WTC11 (cell line): ENCODE data around the gene NEK10. TPM values are rescaled to one million over a fixed set of nuclear protein-coding genes. Genes with fewer than 3 reads are reported as not detected.
"Not testable (repeated sequence)": the region's sequence is repeated elsewhere in the genome, so short reads cannot be mapped to it uniquely, and the experiment has no call there.

Source experiments
- ATAC-seq: fragments of 200-7000 bp; cut with Tn5 transposase; 2 replicates; pipeline ENCODE4 v1.10.0; 2021; ENCODE audit warnings: mild to moderate bottlenecking, moderate library complexity
- CTCF ChIA-PET: fragments of 300-600 bp; sonication (Branson Sonifier 250); formaldehyde crosslinking; loops from one replicate; lab custom pipeline; 2021; ENCODE audit warnings: antibody characterized with exemption; lab: Charles Lee
- POLR2A ChIA-PET: fragments of 350-600 bp; sonication (Branson Sonifier 250); formaldehyde crosslinking; loops from one replicate; lab custom pipeline; 2021; ENCODE audit warnings: antibody characterized with exemption; lab: Charles Lee
- DNase-seq: peaks from one replicate; pipeline ENCODE4 v3.0.0; 2021; ENCODE audit warnings: low spot score
- H3K27ac Mint-ChIP-seq: 2 replicates; pipeline ENCODE4 v1.8.0; 2021; ENCODE audit warnings: mixed read lengths
- H3K27me3 Mint-ChIP-seq: 2 replicates; pipeline ENCODE4 v1.8.0; 2021; ENCODE audit warnings: low read depth, mild to moderate bottlenecking, moderate library complexity, mixed read lengths
- H3K36me3 Mint-ChIP-seq: 2 replicates; pipeline ENCODE4 v1.8.0; 2021; ENCODE audit warnings: mixed read lengths
- H3K4me1 Mint-ChIP-seq: 2 replicates; pipeline ENCODE4 v1.8.0; 2022; ENCODE audit warnings: mixed read lengths
- H3K4me3 Mint-ChIP-seq: 2 replicates; pipeline ENCODE4 v1.8.0; 2021; ENCODE audit warnings: mild to moderate bottlenecking, moderate library complexity, mixed read lengths
- H3K9me3 Mint-ChIP-seq: 2 replicates; pipeline ENCODE4 v1.8.0; 2021; ENCODE audit warnings: mixed read lengths
- ATF2 ChIP-seq: sonication (generic); formaldehyde crosslinking; IDR thresholded peaks from 2 replicates; pipeline ENCODE4 v1.8.1; 2022; ENCODE audit warnings: low read depth, missing genetic modification reagents, borderline replicate concordance
- ETV6 ChIP-seq: sonication (generic); formaldehyde crosslinking; IDR thresholded peaks from 2 replicates; pipeline ENCODE4 v1.8.1; 2022; ENCODE audit warnings: mild to moderate bottlenecking, missing genetic modification reagents
- KAT7 ChIP-seq: sonication (generic); formaldehyde crosslinking; IDR thresholded peaks from 2 replicates; pipeline ENCODE4 v1.8.1; 2023; ENCODE audit warnings: missing genetic modification reagents, mild to moderate bottlenecking, borderline replicate concordance
- NFE2L1 ChIP-seq: sonication (generic); formaldehyde crosslinking; IDR thresholded peaks from 2 replicates; pipeline ENCODE4 v1.8.1; 2023; ENCODE audit warnings: missing genetic modification reagents
- PRDM15 ChIP-seq: sonication (generic); formaldehyde crosslinking; IDR thresholded peaks from 2 replicates; pipeline ENCODE4 v1.8.0; 2022; ENCODE audit warnings: missing genetic modification reagents
- RORB ChIP-seq: fragments of 250-450 bp; sonication (Bioruptor Pico); IDR thresholded peaks from 2 replicates; pipeline ENCODE4 v1.9.0; 2021; ENCODE audit warnings: mild to moderate bottlenecking
- SP1 ChIP-seq: sonication (generic); formaldehyde crosslinking; conservative IDR thresholded peaks from 2 replicates; pipeline ENCODE4 v1.8.1; 2022; ENCODE audit warnings: missing genetic modification reagents
- STAT6 ChIP-seq: sonication (generic); formaldehyde crosslinking; conservative IDR thresholded peaks from 2 replicates; pipeline ENCODE4 v1.8.1; 2023; ENCODE audit warnings: mild to moderate bottlenecking, low read depth, missing genetic modification reagents, moderate library complexity
- TEAD1 ChIP-seq: sonication (generic); formaldehyde crosslinking; IDR thresholded peaks from 2 replicates; pipeline ENCODE4 v1.8.0; 2022; ENCODE audit warnings: mild to moderate bottlenecking, missing genetic modification reagents
- TEAD4 ChIP-seq: sonication (generic); formaldehyde crosslinking; IDR thresholded peaks from 2 replicates; pipeline ENCODE4 v1.8.0; 2022; ENCODE audit warnings: mild to moderate bottlenecking, missing genetic modification reagents
- ZNF232 ChIP-seq: sonication (generic); formaldehyde crosslinking; IDR thresholded peaks from 2 replicates; pipeline ENCODE4 v1.8.0; 2022; ENCODE audit warnings: mild to moderate bottlenecking, missing genetic modification reagents
- ZNF281 ChIP-seq: sonication (generic); formaldehyde crosslinking; IDR thresholded peaks from 2 replicates; pipeline ENCODE4 v1.8.0; 2023; ENCODE audit warnings: mild to moderate bottlenecking, missing genetic modification reagents
- ZNF425 ChIP-seq: fragments of 250-450 bp; sonication (Bioruptor Pico); conservative IDR thresholded peaks from 2 replicates; pipeline ENCODE4 v1.9.0; 2021; ENCODE audit warnings: mild to moderate bottlenecking
- total RNA-seq: library from RNA; stranded (reverse); gene quantifications from 3 replicates; pipeline ENCODE4 v1.2.3, GENCODE V29; 2021

Gene NEK10
- total RNA-seq, 1 experiment from 2014 or later, result 0.37 TPM

- TF ChIP-seq ETV6 (0 out of 2 replicates have a peak, but pooled peaks have one; percentile 34), STAT6 (no peak), KAT7 (CRISPR knock-in tag) (no peak)
Observed at GRCh38 chr3:27368831-27369607, at the start of gene NEK10 (continued).

- TF ChIP-seq RORB (CRISPR knock-in tag) (no peak), TEAD1 (CRISPR knock-in tag) (no peak)
- ATAC-seq (no peak), DNase-seq (no peak)
- CTCF ChIA-PET, result interaction anchor here (0.6 kb wide), 1 partner anchor 10 kb away, joined by 5 read pairs; no protein-coding TSS in a partner anchor
- Mint-ChIP-seq H3K4me1 (peaks cover 15% of the 10 kb centered on the region), H3K27me3 (no peaks in the 10 kb centered on the region), H3K27ac (no peak overlapping the region), H3K9me3 (no peaks in the 10 kb centered on the region), H3K36me3 (peaks cover 51% of the 10 kb centered on the region), H3K4me3 (no peak overlapping the region)
- POLR2A ChIA-PET, result no interaction called here
Observed at GRCh38 chr3:27415202-27415601, 46.0 kb upstream of the NEK10 start.

- no peak overlapping the region for H3K27ac Mint-ChIP-seq
- POLR2A ChIA-PET, result no interaction called here
- H3K36me3 Mint-ChIP-seq, result peaks cover 43% of the 10 kb centered on the region
- DNase-seq (no peak), ATAC-seq (no peak)
- H3K27me3 Mint-ChIP-seq, result no peaks in the 10 kb centered on the region
- no peaks in the 10 kb centered on the region; the same call in 1 of the 2 replicates for H3K4me1 Mint-ChIP-seq
- CTCF ChIA-PET, result no interaction called here
- no peaks in the 10 kb centered on the region for H3K9me3 Mint-ChIP-seq
- TF ChIP-seq ZNF281 (CRISPR knock-in tag), result no peak
- no peak for TF ChIP-seq ATF2 (CRISPR knock-in tag)
- TF ChIP-seq ZNF232 (CRISPR knock-in tag), result no peak
- no peak for TF ChIP-seq SP1 (CRISPR knock-in tag)
- no peak for TF ChIP-seq PRDM15 (CRISPR knock-in tag)
- TF ChIP-seq TEAD1 (CRISPR knock-in tag), result no peak
- no peak for TF ChIP-seq NFE2L1 (CRISPR knock-in tag)
- TF ChIP-seq RORB (CRISPR knock-in tag), result no peak
- TF ChIP-seq ZNF425, result no peak
- no peak for TF ChIP-seq TEAD4 (CRISPR knock-in tag)
- H3K4me3 Mint-ChIP-seq, result no peak overlapping the region
Observed at GRCh38 chr3:27392950-27393679, 23.9 kb upstream of the NEK10 start.

- peaks cover 36% of the 10 kb centered on the region for H3K36me3 Mint-ChIP-seq
- ATAC-seq, H3K4me3 Mint-ChIP-seq, H3K4me1 Mint-ChIP-seq, H3K27me3 Mint-ChIP-seq, POLR2A ChIA-PET, DNase-seq, CTCF ChIA-PET, H3K9me3 Mint-ChIP-seq: not testable (repeated sequence)
- H3K27ac Mint-ChIP-seq, result peak overlapping the region; percentile 22
Observed at GRCh38 chr3:27392414-27392813, 23.2 kb upstream of the NEK10 start.
